Neutrophil (primary cell): Measurements from ENCODE around the gene COL16A1.
A peak's percentile ranks its signal among the peaks of the same experiment; 100 is the strongest.

Experiments used
- H3K27ac ChIP-seq: fragments of 200-600 bp; sonication (generic); 2 replicates; pipeline ENCODE4 v1.5.1; 2016; ENCODE audit warnings: mild to moderate bottlenecking, moderate library complexity
- H3K27me3 ChIP-seq: fragments of 200-600 bp; sonication (generic); 2 replicates; pipeline ENCODE4 v1.6.0; 2016; ENCODE audit warnings: mild to moderate bottlenecking
- H3K36me3 ChIP-seq: fragments of 200-600 bp; sonication (generic); 2 replicates; pipeline ENCODE4 v1.5.1; 2017
- H3K4me1 ChIP-seq, 2 experiments: fragments of 200-600 bp in 1 of 2; sonication (generic) in 1 of 2; 1 replicate in 1 of 2; 2 replicates in 1 of 2; pipeline versions ENCODE4 v1.5.1 to v1.6.1; 2013 to 2016; ENCODE audit warnings: low read depth in 1 of 2, low read length in 1 of 2, mild to moderate bottlenecking in 1 of 2, moderate library complexity in 1 of 2; ENCODE audit not compliant: control insufficient read depth in 1 of 2, insufficient read depth in 1 of 2
- H3K4me3 ChIP-seq, 2 experiments: fragments of 200-600 bp in 1 of 2; sonication (generic) in 1 of 2; 1 replicate in 1 of 2; 2 replicates in 1 of 2; pipeline ENCODE4 v1.5.1; 2013 to 2016; ENCODE audit warnings: low read depth in 1 of 2, low read length in 1 of 2, mild to moderate bottlenecking in 1 of 2, moderate library complexity in 1 of 2
- H3K9me3 ChIP-seq: fragments of 200-600 bp; sonication (generic); 2 replicates; pipeline ENCODE4 v1.5.1; 2016
- TF ChIP-seq, protein P1 (sequence below): fragments of 200-600 bp; sonication (generic); IDR thresholded peaks from 2 replicates; pipeline ENCODE4 v1.5.1; 2016; ENCODE audit warnings: antibody characterized with exemption

The COL16A1 gene

DNA sequence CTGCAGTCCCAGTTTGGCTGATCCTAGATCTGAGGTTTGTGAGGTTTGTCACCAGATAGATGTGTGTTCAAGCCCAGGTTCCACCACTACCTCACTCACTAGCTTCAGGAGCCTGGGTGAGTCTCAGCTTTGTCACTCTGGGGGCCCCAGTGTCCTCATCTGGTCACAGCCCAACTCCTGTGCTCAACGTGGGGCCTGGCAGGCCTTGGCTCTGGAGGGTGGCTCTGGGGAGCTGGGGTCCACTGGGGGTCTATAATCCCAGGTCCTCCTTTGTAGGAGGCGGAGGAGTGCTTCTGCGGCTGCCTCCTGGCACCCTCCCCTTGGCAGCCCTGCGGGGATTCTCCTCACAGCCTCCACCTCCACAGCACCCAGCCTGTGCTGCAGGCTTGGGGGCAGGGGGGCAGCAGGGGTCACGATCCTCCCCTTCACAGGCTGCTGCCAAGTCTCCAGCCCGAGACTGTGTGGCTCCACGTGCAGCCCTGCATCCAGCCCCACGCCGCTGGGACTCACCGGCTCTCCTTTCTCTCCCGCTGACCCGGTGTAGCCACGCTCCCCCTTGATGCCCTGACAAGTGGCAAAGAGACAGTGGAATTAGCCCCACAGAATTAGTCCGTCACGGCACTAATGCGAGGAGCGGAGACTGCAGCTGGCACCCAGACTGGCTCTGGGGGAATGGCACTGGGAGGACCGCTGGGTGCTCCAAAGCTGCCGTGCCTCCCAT lies 36.6 kb downstream of the COL16A1 start:
- TF ChIP-seq, protein P1, sequence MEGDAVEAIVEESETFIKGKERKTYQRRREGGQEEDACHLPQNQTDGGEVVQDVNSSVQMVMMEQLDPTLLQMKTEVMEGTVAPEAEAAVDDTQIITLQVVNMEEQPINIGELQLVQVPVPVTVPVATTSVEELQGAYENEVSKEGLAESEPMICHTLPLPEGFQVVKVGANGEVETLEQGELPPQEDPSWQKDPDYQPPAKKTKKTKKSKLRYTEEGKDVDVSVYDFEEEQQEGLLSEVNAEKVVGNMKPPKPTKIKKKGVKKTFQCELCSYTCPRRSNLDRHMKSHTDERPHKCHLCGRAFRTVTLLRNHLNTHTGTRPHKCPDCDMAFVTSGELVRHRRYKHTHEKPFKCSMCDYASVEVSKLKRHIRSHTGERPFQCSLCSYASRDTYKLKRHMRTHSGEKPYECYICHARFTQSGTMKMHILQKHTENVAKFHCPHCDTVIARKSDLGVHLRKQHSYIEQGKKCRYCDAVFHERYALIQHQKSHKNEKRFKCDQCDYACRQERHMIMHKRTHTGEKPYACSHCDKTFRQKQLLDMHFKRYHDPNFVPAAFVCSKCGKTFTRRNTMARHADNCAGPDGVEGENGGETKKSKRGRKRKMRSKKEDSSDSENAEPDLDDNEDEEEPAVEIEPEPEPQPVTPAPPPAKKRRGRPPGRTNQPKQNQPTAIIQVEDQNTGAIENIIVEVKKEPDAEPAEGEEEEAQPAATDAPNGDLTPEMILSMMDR, result no peak
- peaks cover 0 to 16% of the 10 kb centered on the region in 2 experiments for H3K4me1 ChIP-seq
- no peak overlapping the region for H3K4me3 ChIP-seq
- H3K27me3 ChIP-seq, result peaks cover 42% of the 10 kb centered on the region
- no peaks in the 10 kb centered on the region for H3K9me3 ChIP-seq
- H3K27ac ChIP-seq, result no peak overlapping the region
- no peaks in the 10 kb centered on the region for H3K36me3 ChIP-seq

DNA sequence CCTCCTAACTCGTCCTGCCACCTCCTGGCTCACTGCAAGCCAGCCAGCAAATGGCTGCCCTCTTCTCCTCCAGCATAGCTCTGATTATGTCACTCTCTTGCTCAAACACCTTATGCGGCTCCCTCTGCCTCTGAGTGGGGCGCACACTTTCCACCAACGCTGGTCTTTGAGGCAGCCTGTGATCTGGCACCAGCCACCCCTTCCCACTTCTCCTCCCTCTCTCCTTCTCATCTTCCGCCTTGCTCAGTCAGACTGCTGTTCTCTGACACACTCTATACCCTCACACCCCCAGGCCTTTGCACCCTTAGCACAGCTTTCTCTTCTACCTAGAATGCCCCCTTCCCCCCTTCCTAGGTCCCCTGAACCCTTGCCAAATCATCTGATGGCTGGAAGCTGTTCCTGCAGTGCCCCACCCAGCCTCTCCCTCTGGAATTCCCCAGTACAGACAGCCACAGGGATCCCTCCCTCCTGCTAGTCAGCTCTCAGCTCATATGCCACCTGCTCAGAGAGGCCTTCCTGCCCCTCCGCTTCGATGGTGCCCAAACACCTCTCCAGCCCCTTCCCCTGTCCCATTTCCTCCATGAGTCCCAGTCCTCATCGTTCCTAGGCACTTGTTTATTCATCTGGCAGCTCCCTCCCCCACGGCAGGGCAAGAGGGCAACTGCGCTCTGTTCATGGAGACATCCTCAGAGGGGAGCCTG lies 37.4 kb downstream of the COL16A1 start:
- Histone ChIP-seq H3K9me3 (no peaks in the 10 kb centered on the region), H3K27me3 (peaks cover 37% of the 10 kb centered on the region), H3K4me3 (no peak overlapping the region), H3K27ac (no peak overlapping the region), H3K36me3 (no peaks in the 10 kb centered on the region), H3K4me1 (peaks cover 7 to 24% of the 10 kb centered on the region in 2 experiments)
- TF ChIP-seq, protein P1, result no peak

DNA sequence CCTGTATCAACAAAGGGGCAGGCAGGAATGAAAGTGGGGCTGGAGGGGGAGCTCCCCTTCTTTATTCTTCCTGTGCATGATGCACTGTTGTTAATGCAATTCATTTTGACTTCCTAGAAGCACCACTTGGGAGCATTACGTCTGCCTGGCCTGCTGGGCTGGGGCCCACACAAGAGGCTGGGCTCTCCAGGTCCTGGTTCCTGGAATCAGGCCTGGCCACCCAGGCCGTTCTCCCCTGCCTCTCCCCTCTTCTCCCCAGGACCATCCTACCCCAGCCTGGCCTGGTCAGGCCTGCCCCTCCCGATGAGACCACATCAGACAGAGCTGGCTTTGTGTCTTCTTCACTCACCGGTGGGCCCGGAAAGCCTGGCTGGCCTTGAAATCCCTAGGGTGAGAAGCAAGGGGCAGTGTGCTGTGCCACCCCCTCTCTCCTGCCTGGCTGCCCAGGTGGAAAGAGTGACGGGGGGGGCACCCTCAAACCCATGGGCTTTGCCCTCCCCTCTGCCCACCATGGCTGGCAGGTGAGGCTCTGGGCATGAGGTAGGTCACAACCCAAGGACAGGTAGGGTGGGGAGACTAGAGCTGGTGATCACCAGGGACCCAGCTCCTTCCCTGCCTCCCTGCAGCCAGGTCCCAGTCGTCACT lies 38.5 kb downstream of the COL16A1 start:
- H3K4me3 ChIP-seq, result no peak overlapping the region
- no peak overlapping the region for H3K27ac ChIP-seq
- TF ChIP-seq, protein P1, result no peak
- no peaks in the 10 kb centered on the region for H3K36me3 ChIP-seq
- peaks cover 17 to 32% of the 10 kb centered on the region in 2 experiments for H3K4me1 ChIP-seq
- H3K9me3 ChIP-seq, result no peaks in the 10 kb centered on the region
- peaks cover 26% of the 10 kb centered on the region for H3K27me3 ChIP-seq

DNA sequence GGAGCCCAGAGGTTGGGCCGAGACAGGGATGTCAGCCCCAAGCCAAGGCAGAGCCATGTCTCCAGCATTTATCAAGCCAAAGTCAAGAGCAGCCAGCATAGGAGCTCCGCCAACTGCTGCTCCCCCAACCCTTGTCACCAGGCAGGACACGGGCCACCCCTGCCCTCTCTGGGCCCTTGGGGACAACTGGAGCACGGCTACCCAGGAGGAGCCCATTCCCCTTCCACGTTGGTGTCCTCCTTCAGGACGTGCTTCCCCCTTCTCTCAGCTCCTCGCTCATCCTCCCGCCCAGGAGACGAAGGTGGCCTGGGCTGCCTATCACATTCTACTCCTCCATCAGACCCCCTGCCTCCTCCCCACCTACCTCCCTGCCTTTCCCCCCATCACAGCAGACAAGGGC lies 39.3 kb downstream of the COL16A1 start:
- peaks cover 18% of the 10 kb centered on the region for H3K27me3 ChIP-seq
- H3K27ac ChIP-seq, result no peak overlapping the region
- H3K9me3 ChIP-seq, result no peaks in the 10 kb centered on the region
- no peaks in the 10 kb centered on the region for H3K36me3 ChIP-seq
- H3K4me3 ChIP-seq, result no peak overlapping the region
- H3K4me1 ChIP-seq, result peaks cover 25 to 33% of the 10 kb centered on the region in 2 experiments
- TF ChIP-seq, protein P1, result no peak

DNA sequence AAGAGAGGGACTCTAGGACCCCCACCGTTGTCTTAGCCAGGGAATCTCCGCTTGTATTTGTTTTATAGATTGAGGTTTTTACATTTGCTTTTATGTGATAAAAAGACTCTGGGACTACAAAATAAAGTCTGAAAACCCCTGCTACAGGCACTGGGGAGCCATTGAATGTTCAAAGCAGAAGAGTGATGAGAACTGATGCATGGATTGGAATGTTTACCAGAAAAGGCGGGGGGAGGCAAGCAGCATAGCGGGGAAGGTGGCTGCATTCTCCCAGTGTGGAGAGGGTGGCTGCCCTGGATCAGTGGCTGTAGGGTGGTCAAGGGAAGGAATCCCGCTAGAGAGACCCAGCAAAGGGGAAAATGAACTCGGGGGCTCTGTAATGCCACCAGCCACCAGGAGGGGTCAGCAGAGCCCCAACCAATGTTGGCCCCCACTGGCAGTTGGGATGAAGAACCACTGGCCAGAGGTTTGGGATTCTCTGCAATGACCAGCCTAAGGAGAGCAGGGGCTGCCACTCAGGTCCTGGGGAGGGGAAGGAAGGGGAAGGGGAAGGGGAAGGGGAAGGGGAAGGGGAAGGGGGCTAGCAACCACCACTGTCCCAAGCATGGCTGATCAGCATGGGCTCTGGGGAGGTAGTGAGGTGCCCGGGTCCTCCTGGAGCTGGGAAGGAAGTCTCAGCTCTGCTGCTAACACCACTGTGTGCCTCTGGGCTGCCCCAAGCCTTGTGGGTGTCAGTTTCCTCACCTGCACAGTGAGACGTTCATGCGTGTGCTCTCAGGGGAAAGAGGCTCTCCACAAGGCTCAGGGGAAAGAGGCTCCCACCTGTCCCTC lies 40.0 kb downstream of the COL16A1 start:
- H3K36me3 ChIP-seq, result no peaks in the 10 kb centered on the region
- H3K4me1 ChIP-seq, result peaks cover 32 to 40% of the 10 kb centered on the region in 2 experiments
- H3K27me3 ChIP-seq, result peaks cover 11% of the 10 kb centered on the region
- H3K9me3 ChIP-seq, result no peaks in the 10 kb centered on the region
- H3K27ac ChIP-seq, result no peak overlapping the region
- TF ChIP-seq, protein P1, result peak; percentile 82
- H3K4me3 ChIP-seq, result no peak overlapping the region
